Stimulated activated CD4-positive, alpha-beta T cell treated with anti-CD3 and anti-CD28 coated beads, Interleukin-12 subunit alpha, Interleukin-12 subunit beta, amount 100 ng/mL, for 24 hours (primary cell): ENCODE results near the gene CPXCR1.
"Not testable (repeated sequence)": the region's sequence is repeated elsewhere in the genome, so short reads cannot be mapped to it uniquely, and the experiment has no call there.

Source experiments
- DNase-seq, 2 experiments: peaks; one replicate each; pipeline ENCODE4 v3.0.0-alpha.2; 2020; ENCODE audit warnings: low read depth in 2 of 2

The CPXCR1 gene

GRCh38 chrX:88746925-88747324, at the start of gene CPXCR1:
Gene CPXCR1 (plus strand): TSS chrX:88747225. CDS start chrX:88753415, 6,190 bp downstream.
- DNase-seq: no peak

- no peak for DNase-seq
Observed at GRCh38 chrX:88735835-88736234, 11.2 kb upstream of the CPXCR1 start.

GRCh38 chrX:88746215-88746614, 810 bp upstream of the CPXCR1 start:
- DNase-seq: not testable (repeated sequence)

GRCh38 chrX:88752339-88752738, 5.3 kb downstream of the CPXCR1 start:
- not testable (repeated sequence) for DNase-seq

GRCh38 chrX:88789825-88790224, 42.8 kb downstream of the CPXCR1 start:
- DNase-seq: no peak
